CD1c-positive myeloid dendritic cell (primary cell): ENCODE data around the gene METTL18.

Source experiments
- DNase-seq: peaks from one replicate; pipeline ENCODE4 v3.0.0-alpha.2; 2016; ENCODE audit errors: extremely low spot score

METTL18 gene

DNA sequence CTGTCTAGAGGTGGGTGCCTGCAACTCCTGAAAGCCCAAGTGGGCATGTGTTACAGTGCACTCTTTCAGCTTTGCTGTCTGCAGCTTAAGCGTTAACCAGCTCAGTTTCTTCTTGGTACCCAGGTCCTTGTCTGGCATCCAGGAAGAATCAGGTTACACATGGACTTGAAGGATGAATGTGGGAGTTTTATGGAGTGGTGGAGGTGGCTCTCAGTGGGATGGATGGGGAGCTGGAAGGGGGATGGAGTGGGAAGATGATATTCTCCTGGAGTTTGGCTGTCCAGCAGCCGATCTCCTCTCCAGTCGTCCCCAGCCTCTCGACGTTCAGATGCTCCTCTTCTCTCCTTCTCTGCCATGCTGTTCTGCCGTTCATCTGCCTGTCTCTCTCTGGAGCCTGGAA, 9.4 kb downstream of the METTL18 start:
- no peak for DNase-seq

DNA sequence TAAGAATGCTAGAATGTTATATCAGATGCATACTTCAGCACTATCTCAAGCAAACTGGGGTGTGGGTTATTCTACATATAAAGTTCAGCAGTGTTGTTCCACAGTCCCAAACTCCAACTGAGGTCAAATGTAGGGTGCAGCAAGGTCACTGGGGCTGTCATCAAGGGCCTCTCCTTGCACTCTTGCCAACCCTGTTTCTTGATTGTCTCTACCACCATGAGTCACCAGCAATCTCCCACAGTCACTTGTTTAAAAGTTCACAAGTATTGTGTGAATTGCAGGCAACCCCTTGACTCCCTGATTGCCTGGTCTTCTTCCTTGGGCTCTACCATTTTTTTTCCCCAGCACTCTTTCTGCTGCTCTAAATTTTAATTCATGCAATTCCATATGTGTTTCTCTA, 10.6 kb downstream of the METTL18 start:
- DNase-seq, result no peak

- DNase-seq, result no peak
These were observed 12.1 kb downstream of the METTL18 start for GRCh38 chr1:169782596-169782995.

DNA sequence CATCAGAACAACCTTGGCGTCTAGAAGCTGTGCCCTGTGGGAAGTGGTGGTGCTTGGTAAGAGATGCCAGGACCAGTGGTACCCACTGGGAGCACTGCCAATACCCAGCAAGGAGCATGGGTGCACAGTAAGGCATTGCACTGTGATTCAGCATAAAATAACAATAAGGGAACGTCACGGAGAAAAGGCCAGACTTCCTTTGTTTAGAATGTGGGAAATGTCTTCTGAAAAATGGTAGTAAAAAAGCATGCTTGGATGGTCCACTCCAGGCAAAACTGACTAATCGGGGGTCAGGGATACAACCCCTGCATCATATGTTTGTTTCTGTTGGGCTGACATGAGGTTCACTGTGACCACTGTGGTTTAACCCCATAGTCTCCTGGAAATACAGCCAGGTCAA, 14.7 kb downstream of the METTL18 start:
- no peak for DNase-seq

DNA sequence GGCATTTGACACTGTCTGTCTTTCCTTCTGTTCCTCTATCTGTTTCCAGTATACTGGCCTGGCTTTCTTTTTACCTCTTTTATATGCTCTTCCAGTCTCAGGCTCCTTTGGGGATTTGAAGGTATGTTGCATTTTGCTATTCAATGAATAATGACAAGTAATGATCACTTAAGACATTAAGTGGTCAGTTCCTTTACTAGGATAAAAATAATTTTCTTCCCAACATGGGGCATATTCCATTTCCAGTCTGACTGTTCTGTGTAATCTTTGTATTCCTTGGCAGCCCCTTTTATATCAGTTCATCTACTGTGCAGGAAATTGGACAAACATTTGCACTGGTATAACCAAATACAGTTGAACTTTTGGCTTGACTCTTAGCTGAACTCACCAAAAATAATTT, 15.6 kb downstream of the METTL18 start:
- no peak for DNase-seq

DNA sequence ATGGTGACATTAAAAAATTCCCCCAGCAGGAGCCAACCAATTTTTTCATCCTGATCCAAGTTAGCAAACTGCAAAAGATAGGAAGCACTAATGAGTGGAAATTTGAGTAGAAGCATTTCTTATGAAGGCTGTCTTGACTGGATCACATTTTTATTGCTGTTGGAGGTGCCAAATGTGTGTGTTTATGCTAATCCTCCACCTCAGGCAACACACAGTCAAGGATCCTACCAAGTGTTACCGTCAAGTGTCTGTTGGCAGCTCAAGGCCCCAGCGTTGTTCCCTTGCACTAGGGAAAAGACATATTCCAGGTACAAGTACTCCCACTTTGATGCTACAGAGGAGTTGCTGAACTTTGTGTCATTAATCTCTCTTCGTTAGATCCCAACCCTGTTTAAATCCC, 18.3 kb downstream of the METTL18 start:
- no peak for DNase-seq

- no peak for DNase-seq
These were observed 26.5 kb downstream of the METTL18 start for GRCh38 chr1:169768161-169768560.

DNA sequence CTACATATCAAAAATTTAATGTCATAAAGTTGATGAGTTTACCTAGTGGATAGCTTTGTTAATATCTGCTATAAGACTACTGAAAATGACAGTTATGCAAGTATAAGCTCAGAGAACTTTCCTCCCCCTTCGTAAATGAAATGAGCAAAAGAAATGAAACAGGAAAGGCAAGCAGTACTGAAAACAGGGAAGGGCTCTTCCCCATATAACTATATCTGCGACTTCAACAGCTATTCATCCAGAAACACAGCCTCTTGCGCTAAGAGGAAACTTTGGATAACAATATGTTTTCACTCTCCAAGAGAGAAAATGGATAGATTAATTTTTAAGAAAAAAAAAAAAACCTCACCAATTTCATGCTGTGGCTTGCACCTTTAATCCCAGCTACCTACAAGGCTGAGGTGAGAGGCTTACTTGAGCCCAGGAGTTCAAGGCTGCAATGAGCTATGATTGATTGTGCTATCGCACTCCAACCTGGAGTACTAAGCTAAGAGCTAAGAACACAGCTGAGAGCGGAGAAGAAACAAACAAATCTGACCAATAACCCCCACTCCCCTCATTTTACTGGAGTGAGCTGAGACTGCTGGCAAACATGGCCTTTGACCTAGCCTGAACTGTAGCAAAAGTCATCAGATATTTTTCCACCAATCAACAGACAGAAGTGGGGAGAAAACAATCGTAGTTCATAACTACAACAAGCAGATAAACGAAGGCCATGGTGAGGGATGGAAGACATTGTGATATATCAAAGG, 29.0 kb downstream of the METTL18 start:
- DNase-seq, result no peak

DNA sequence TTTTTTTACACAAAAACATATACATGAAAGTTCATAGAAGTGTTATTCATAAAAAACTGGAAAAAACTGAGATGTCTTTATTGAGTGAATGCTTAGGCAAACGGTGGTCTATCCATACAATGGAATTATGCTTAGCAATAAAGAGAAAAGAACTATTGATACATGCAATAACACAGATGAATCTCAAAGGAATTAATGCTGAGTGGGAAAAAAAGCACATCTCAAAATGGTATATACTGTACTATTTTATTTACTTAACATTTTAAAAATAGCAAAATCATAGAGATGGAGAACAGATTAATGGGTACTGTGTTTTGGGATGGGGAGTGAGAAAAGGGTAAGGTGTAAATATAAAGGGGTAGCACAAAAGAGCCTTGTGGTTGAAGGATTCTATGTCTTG, 29.8 kb downstream of the METTL18 start:
- DNase-seq, result no peak

DNA sequence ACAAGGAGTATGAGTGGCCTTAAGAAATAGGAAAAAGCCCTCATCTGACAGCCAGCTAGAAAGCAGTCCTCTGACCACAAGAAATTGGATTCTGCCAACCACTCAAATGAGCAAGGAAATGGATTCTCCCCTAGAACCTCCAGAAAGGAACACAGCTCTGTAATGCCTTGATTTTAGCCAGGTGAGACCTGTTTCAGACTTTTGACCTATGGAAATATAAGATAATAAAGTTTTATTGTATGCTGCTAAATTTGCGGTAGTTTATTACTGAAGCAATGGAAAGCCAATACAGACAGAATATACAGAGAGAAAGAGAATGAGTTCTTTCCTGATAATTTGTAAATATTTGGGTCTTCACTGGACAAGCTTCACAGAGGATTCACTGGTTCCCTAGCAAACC, 32.0 kb downstream of the METTL18 start:
- no peak for DNase-seq

GRCh38 chr1:169759038-169759437, 35.7 kb downstream of the METTL18 start:
- DNase-seq, result no peak

DNA sequence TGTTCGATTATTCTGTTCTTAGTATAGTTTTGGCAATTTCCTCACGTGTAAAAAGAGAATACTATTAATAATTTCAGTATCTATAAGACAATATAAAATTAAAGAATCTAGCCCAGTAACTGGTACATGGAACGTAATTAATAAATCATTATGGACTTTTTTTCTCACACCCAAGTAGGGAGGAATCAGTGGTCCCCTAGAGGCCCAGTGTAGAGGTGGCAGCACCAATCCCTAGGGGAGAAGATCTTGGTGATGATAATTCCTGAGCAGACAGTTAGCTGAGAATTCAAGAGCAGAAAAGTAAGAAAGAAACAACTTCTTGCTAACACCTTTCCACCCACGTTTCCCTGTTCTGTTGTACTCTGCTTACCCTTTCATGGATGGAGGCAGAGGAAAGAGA, 41.2 kb downstream of the METTL18 start:
- DNase-seq, result no peak

- no peak for DNase-seq
These were observed 44.7 kb downstream of the METTL18 start for GRCh38 chr1:169750041-169750440.

DNA sequence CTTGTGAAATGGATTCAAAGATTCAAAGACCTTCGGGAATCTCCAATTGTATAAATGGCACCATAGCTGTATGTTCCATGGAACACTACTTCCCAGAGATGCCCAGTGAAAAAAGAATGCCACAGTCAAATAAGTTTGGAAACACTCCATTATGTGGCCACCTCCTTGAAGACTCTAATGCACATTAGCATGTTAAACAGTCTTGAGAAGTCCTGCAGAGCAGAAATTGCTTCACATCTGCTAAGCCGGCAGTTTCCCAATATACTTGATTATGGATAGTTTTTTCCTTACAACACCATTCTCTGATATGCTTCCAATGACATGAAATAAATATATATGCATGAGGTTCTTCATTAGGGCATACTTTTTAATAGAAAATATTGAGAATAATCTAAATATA, 48.2 kb downstream of the METTL18 start:
- DNase-seq, result no peak

DNA sequence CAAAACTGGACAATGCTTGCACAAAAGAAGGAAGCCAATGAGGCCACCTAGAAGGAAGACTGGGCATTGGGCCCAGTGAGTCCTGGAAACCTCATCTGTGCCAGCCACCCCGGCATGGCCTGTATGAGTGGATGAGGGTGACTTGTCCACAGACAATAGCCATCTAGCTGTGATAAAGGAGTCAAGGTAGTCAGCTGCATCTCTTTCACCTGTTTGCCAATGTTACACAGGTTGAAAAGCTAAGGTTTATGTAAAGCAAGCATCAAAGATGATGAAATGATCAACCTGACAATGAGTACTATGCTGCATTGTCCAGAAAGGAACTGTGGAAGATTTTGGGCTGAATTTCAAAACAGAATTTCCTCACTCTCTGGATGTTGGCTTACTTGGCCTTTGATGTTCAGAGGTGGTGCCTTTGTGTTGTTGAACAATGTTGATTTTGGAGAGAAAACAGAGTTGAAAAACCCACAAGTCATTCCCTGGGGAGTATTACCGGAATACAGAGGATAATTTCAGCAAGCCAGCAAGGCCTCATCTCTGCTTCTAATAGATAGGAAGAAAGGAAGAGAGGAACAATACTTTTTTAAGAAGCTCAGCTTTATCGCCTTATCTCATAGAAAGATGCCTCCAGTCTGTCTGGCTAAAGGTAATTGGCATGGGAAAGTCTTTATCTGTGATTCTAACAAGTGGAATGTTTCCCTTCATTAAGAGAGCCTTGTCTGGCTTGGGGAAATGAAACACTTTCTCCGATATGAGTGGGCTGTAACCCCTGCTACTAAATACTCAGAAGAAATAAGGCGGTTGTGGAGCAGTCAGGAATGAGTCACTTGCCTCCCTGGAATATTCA, 49.5 kb downstream of the METTL18 start:
- DNase-seq, result no peak
